KG1 (cell line): ENCODE data around the gene KATNB1.
"Not testable (repeated sequence)": the region's sequence is repeated elsewhere in the genome, so short reads cannot be mapped to it uniquely, and the experiment has no call there.

Source experiments
- DNase-seq: peaks from one replicate; lab custom pipeline; 2025; lab: John Stamatoyannopoulos, UW

Gene KATNB1

DNA sequence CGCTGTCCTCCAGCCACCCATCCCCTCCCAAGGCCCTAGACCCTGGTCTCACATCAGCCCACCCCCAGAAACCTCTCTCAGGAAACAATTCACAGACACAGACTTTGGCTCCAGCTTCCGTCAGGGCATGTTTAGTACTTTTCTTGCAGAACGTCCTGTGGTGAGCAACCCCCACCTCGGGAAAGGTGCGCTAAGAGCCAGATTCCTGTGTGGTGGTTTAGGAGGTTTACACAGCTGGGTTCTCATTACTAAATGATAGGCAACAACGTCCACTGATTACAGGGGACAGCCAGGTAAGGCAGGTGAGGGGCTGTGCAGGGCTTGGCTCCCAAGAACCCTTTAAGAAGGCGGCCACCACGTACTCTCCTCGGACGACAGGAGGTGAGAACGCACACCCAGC is 37.4 kb downstream of the KATNB1 start:
- DNase-seq, result no peak

DNA sequence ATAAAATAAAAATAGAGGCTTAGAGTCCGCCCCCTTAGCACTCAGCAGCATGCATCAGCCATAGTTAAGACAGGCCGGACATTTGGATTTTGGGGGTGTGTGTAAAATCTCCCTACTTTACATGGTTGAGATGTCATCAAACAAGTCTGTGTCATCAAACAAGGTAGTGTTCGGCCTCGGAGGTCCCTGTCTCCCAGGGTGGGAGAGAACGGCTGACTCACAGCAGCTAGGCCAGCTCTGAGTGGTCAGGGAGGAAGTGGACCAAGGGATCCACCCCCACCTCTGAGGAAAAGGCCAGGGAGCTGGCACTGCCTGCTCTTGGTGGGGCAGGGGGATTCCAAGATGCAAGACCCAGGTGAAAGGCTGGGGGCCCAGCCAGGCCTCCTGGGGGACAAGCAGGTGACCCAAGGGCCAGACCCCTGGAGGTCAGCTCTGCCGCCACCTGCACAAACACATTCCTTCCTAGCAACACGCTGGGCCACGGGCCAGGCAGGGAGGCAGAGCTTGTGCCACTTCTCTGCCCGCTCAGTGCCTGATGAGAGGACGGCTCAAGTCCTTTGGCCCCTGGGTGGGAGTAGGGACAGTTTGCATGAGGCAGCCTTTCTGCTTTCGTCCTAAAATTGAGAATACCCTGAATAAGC is 38.2 kb downstream of the KATNB1 start:
- no peak for DNase-seq

DNA sequence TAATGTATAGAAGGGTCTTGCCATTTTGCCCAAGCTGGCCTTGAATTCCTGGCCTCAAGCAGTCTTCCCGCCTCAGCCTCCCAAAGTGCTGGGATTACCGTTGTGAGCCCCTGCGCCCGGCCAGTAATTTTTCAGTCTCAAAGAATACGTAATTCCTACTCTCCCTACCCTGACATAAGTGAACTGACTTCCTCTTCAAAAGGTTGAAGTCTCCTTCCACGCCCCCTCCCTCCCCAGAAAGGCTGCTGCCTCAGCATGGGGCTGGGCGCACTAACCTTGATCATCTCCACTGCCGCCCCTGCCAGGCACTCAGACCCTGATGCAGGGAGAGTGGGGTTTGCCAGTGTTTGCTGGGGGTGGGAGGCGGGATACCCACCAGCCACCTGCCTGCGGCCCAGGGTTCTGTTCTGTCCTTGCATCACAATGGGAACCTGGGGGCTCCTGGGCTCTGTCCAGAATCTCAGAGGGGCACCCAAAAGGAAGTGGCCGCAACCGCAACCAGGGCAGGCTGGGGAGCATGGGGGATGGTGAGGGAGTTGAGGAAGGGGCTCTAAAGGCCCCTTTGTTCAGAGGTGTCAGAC is 39.2 kb downstream of the KATNB1 start:
- no peak for DNase-seq

DNA sequence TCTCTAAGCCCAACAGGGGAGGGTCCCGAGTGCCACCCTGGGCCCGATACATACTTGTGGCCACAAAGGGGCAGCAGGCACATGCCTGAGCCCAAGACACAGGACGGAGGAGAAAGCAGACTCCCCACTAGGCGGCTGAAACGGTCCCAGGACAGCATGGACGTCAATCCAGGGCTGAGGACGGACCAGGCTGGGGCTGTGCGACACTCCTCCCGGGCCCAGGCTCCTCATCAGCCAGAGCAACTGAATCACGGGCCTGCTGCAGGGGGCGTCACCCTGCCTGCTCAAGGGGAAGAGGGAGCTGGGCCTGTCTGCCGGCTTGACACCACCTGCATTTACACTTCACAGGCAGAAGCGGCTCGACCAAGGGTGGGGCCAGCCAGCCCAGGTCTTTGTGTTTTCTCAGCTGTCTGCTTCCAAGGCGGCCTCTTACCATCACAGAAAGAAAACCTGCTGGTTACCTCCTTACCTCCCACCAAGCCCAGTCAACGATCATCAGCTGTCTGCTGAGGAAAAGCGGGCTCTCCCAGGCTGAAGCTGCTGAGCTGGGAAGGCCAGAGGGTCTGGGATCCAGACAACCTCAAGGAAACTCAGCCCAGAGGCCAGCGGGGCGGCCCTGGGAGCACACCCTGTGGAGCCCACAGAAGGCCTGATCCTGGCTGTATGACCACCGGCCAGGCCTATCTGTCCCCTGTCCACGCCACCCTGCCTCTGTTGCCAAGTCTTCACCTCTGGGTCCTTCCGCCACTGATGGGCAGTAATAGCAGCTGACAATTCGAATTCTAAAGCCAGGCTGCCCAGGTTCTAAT is 40.3 kb downstream of the KATNB1 start:
- DNase-seq, result no peak

DNA sequence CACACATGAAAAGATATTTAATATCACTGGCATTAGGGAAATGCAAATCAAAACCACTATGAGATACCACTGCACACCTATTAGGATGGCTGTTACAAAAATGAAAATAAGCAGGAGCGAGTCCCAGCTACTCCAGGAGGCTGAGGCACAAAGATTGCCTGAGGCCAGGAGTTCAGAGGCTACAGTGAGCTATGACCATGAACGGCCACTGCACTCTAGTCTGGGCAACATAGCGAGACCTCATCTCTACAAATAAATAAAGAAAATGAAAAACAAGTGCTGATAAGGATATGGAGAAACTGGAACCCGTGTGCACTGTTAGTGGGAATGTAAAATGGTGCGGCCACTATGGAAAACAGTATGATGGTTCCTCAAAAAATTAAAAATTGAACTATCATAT is 43.1 kb downstream of the KATNB1 start:
- no peak for DNase-seq

DNA sequence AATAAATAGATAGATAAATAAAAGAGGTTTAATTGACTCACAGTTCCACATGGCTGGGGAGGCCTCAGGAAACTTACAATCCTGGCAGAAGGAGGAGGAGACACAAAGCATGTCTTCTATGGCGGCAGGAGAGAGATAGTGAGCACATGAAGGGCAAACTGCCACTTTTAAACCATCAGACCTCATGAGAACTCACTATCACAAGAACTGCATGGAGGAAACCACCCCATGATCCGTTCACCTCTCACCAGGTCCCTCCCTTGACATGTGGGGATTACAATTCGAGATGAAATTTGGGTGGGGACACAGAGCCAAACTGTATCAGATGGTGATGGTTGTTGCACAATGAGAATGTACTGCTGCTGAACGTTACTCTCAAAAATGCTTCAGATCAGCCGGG is 44.3 kb downstream of the KATNB1 start:
- not testable (repeated sequence) for DNase-seq

DNA sequence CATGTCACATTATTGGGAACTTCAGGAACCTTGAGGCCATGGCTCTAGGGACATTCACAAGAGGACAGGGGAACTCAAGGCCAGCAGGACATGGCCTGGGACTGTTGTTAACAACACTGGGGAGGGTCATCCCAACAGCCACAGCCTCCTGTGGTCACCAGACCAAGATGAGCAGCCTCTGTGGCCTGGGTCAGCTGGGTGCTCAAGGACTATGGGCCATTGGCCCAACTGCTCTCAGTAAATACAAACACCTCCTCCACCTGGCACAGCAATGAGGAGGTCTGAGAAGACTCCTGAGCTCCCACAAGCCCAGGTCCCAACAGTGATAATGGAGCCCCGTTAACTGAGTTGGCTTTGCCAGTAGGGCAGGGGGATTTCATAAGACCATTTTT is 45.8 kb downstream of the KATNB1 start:
- DNase-seq, result no peak

DNA sequence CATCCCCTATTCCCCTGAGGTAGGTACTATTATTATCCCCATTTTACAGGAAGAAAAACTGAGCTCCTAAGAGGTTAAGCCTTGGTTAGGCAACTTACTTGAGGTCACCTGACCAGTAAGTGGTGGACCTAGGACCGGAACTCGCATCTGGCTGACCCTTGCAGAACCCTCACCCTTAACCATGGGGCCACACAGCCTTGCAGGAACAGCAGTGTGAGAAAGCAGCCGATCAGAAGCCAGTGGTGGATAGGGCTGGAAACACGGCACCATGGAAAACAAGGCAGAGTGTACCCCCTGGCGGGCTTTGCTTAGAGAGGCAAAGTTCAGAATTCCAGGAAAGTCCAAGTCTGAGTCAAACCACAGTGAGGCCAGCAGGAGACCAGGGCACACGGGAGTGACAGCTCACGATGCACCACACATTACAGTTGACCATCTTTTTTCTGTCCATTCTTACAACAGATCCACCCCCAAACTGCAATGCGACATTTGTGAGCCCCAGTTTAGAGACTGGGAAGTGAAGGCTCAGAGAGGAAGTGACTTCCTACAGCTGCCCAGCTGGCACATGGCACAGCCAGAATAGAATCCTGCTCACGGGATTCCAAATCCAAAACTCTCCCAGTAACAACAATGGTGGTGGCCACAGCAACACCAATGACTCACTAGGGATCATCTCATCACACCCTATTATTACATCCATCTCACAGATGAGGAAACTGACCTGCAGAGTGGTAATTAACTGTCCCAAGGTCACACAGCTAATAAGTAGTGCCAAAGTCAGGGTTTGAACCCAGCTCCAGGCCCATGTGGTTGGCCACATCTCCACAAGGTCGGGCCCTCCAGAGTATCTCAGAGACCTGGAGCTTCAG is 46.4 kb downstream of the KATNB1 start:
- no peak for DNase-seq

DNA sequence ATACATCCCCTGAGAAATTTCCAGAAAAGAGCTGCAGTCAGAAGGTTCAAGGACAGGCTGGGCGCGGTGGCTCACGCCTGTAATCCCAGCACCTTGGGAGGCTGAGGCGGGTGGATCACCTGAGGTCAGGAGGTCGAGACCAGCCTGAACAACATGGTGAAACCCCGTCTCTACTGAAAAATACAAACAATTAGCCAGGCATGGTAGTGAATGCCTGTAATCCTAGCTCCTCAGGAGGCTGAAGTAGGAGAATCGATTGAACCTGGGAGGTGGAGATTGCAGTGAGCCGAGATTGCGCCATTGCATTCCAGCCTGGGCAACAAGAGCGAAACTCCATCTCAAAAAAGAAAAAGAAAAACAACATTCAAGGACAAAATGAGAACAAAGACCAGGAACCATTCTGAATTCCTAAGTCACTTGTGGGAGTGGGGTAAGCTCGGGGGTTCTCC is 47.1 kb downstream of the KATNB1 start:
- DNase-seq, result not testable (repeated sequence)

DNA sequence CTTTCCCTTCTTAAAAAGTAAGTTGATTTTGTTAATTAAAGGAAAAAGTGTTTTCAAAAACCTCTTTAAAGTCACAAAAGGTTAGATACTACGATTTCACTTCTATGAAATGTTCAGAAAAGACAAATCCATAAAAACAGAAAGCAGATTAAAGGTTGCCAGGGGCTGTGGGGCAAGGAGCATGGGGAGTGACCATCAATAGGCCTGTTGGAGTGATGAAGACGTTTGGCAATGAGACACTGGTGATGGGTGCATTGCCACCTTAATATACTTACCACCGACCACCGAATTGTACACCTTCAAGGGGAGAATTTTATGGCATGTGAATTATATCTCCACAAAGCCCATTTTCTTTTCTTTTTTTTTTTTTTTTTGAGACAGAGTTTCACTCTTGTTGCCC is 47.5 kb downstream of the KATNB1 start:
- DNase-seq, result no peak

DNA sequence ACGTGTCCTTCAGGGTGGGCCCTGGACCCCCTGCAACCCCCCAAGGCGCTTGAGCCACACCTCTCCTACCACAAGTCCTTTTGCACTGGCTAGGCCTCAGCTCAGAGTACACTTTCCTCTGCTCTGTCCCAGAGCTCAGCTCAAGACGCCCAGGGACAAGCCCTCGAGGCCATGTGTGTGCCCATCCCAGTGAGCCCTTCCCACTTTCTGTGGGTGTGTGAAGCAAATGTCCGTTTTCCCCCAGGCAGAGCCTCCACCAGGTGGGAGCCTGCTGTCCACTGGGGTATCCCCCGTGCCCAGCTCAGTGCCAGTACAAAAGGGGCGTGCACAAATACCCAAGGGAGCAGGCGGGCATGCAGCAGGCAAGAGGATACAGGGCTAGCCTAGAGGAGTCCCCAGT is 48.3 kb downstream of the KATNB1 start:
- DNase-seq, result no peak

DNA sequence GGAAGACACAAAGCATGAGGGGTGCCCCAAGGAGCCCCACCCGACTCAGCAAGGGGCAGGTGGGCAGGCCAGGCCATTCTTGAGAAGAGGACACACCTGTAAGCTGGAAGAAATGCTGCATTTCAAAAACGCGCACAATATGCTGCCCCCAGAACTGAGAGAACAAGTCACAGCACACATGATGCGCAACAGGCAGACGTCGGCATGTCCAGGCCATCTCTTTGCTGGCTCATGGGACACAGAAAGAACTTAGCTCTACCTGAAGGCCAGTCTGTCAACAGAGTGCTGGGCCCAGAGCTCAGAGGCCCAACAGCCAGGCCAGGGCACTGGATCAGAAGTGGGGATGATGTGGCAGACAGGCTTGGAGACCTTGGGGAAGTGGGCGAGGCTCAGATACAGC is 48.8 kb downstream of the KATNB1 start:
- DNase-seq, result no peak

DNA sequence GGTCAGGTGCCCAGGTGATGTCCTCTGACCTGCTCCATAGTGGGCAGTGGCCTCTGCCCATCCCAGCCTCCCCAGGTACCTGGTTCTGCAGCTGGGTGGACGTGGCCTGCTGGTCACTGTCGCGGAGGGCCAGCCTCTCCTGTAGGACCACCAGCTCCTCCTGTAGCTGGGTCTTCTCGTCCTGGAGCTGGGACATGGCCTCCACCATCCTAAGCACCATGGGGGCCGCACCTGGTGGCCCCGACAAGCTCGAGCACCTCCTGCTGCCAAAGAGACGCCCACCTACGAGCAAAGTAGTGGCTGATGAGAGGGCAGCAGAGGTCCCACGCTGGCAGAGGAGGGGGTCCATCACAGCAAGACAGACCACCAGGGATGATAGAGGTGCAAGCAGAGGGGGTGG is 49.8 kb downstream of the KATNB1 start:
- DNase-seq, result no peak

DNA sequence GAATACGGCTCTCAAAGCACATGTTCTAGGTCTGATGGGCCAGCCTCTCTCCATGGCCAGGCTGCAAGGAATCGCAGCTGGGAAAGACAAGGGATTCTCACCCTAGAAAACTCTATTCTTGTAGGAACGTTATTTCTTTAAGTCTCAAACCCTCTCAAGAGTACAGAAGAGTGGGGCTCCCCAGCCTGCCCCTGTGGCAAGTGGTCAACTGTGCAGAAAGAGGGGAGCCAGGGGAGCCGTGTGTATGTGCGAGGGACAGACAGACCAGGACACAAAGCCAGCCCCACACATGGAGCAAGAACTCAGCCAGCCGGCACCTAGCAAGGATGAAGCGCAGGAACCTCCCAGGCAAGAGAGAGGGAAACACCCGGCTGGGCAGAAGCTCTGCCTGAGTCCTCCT is 50.4 kb downstream of the KATNB1 start:
- no peak for DNase-seq

DNA sequence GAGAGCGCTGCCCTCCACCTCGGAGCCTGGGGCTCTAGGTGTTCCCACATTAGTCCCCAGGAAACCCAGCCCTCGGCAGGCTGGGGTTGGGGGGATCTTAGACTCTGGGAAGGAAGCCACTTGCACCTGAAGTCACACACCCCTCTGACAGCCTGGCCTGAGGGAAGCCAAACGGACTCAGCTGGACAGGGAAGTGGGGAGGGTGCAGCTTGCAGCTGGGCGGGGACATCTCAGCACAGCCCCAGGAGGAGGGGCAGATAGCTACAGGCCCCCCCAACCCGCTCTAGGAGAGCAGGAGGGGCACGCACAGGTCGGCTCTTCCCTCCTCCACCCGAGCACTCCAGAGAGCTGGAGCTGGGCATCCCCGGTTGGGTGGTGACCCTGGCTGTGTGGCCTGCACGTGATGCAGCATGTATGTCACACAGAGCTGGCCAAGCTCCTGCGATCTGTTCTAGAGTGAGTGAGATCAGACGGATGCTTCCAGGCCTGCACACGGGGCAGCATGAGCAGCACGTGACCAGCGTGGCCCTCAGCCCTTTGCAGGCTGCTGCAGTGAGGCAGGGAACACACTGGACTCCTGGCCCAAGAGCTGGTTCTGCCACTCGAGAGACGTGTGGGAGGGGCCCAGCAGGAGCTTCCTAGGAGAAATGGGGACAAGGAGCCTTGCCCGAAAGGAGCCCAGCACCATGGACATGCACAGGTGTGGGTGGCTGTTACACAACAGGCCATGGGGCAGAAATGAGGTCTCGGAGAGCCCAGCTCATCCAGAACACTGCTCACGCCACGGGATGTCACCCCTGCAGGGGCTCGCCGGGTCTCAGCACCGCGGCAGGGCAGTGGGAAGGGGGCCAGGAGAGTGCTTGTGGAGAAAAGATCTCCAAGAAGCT is 51.3 kb downstream of the KATNB1 start:
- DNase-seq, result no peak

DNA sequence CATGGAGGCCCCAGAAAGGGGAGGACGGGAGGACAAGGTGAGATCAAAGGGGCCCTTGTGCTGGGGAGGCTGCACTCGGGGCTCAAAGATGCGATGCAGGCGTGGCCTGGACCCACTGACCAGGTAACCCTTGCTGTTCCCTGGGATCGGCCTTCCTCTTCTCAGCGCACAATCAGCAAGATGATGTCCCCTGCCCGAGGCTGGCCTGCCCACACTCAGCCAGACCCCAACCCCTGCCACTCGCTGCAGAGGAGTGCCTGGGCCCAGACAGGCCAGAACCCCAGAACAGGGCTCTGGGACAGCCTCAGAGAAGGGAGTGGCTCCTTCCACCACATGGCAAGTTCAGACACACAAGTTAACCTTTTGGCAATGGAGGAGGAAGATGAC is 51.9 kb downstream of the KATNB1 start:
- no peak for DNase-seq

DNA sequence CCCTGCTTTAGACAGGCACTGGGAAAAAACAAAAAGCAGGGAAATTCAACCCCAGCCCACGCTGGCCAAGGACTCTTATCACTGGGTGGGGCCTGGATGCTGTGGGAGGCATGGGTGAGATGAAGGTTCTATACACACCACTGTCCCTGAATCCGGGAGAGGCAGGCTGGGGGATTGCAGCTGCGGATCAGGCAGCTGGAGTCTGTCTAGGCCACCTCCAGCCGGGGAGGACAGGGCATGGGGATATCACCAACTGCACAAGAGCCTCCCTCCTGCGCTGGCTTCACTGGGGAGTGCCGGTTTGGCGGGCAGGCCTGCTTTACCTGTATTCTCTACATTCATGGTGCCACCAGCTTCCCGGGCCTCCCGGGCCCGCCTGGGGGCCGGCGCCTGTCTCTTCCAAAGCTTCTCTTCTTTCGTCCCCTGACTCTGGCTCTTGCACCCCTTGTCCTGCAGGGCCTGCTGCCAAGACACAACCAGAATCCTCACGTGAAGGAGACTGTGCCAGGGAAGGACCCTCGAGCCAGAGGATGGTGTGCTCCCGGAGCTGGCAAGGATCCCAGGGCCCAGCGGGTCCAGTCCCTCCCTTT is 52.8 kb downstream of the KATNB1 start:
- no peak for DNase-seq

DNA sequence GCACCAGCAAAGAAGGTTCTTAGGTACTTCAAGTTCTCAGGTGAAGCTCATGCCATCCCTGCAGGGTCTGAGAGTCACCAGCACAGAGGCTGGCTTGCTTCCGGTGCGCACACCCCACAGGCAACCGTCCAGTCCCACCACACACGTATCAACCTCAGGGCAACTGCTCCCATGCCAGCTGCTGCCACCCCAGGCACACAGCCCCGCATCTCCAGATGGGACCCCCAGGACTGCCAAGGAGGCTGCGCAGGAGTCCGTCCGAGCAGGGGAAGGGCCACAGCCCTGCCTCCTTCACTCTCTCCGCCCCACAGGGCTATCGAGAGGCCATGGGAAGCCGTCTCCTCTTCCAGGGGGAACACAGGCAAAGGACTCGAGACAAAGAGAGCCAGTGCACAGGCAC is 53.4 kb downstream of the KATNB1 start:
- no peak for DNase-seq

DNA sequence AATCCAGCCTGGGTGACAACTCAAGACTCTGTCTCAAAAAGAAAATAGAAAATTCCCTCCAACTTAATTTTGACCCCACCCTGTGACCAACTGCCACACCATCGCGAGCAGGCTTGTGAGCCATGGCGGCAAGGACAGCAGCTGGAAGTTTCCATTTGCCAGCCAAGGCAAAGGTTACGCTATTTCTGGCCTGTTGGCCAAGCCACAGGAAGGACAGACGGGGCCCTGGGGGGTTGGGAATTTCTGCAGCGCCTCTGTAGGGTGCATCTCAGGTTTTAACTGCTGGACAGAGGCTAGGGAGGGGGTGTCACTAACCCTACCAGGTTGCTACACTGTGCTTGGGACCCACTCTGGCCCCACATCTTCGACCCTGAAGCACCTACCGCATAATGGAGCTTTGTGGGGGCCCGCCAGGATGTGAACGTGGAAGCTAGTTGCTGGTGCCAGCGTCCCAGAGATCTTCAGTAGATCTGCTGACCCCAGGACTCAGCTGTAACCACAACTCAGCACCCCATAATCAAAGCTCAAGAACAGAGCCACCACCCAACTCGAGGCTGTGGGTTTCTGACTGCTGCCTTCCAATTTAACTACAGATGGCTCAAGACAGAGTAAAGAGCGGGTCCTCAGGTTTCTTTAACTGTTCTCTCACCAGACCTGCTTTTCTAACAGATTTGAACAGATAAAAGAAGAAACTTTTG is 55.8 kb downstream of the KATNB1 start:
- no peak for DNase-seq

DNA sequence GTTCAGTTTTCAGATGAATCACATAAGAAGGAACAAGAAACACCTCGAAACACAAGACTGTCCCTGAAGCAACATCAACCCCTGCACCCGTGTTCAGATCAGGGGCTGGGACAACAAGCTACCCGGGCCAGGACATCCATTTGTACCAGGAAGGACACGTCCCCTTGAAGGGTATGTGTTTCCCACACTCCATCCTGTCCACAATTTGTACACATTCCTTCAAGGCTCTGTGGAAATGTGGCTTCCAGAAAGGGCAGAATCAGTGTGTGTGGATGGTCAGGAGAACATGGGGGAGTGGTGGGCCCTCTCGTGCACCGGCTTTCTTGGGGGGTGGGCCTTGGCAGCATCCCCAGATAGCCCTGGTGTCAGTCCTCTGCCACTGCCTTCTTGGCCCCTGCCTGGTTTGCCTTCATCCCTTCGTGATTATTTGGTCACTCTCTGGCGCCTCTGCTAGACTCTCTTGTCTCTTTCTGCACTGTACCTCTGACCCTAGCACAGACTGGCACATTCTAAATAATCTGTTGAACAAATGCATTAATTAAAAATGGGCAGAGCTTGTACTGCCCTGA is 56.4 kb downstream of the KATNB1 start:
- DNase-seq, result no peak
